ENCODE measurements around the gene ADAMTS17. TPM values are rescaled to one million over a fixed set of nuclear protein-coding genes. Genes with fewer than 3 reads are reported as not detected.

Gene ADAMTS17
- total RNA-seq, 1 experiment from 2014 or later = 1.8 TPM

DNA sequence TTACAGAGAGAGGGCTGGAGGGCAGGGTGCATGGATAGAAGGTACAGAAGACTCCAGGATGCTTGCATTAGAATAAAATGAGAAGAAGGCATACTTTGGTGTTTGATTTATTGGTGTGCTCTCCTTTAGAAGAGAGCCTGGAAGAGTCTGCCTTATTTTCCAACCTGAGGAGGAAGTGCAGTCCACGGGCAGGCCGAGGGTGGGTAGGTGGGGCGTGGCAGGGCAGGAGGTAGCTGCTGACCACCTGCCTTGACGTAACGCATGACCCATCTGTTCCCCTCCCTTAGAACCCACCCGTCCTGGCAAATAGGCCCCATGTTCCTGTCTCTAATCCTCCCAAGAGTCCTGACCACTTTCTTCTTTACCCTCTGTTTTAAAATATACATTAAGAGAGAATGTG is 386.2 kb downstream of the ADAMTS17 start:
- Mint-ChIP-seq H3K4me1 (peaks cover 5% of the 10 kb centered on the region; the same call in 1 of the 2 replicates), H3K36me3 (no peaks in the 10 kb centered on the region), H3K27me3 (ENCODE audit: low read depth) (peaks cover 7% of the 10 kb centered on the region), H3K27ac (no peak overlapping the region), H3K4me3 (no peak overlapping the region), H3K9me3 (no peaks in the 10 kb centered on the region)
- ChIA-PET CTCF (no interaction called here), POLR2A (no interaction called here)
- DNase-seq (ENCODE audit: low spot score) (no peak), ATAC-seq (no peak)
- TF ChIP-seq, protein P1, sequence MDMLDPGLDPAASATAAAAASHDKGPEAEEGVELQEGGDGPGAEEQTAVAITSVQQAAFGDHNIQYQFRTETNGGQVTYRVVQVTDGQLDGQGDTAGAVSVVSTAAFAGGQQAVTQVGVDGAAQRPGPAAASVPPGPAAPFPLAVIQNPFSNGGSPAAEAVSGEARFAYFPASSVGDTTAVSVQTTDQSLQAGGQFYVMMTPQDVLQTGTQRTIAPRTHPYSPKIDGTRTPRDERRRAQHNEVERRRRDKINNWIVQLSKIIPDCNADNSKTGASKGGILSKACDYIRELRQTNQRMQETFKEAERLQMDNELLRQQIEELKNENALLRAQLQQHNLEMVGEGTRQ (CRISPR knock-in tag; IDR thresholded peaks at IDR 0.05) = no peak
- TF ChIP-seq GABPB1 (CRISPR knock-in tag; IDR thresholded peaks at IDR 0.05) (no peak), OVOL2 (CRISPR knock-in tag; IDR thresholded peaks at IDR 0.05; ENCODE audit: borderline replicate concordance) (no peak), KAT7 (CRISPR knock-in tag; IDR thresholded peaks at IDR 0.05; ENCODE audit: borderline replicate concordance) (no peak), ZBTB21 (CRISPR knock-in tag; IDR thresholded peaks at IDR 0.05; ENCODE audit: borderline replicate concordance) (no peak), FOXP1 (CRISPR knock-in tag; IDR thresholded peaks at IDR 0.05; ENCODE audit: borderline replicate concordance) (no peak), CREM (CRISPR knock-in tag; IDR thresholded peaks at IDR 0.05) (no peak), EMX1 (CRISPR knock-in tag; IDR thresholded peaks at IDR 0.05) (no peak)
- TF ChIP-seq, protein P2, sequence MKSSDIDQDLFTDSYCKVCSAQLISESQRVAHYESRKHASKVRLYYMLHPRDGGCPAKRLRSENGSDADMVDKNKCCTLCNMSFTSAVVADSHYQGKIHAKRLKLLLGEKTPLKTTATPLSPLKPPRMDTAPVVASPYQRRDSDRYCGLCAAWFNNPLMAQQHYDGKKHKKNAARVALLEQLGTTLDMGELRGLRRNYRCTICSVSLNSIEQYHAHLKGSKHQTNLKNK (CRISPR knock-in tag; IDR thresholded peaks at IDR 0.05) = no peak
- TF ChIP-seq, protein P3, sequence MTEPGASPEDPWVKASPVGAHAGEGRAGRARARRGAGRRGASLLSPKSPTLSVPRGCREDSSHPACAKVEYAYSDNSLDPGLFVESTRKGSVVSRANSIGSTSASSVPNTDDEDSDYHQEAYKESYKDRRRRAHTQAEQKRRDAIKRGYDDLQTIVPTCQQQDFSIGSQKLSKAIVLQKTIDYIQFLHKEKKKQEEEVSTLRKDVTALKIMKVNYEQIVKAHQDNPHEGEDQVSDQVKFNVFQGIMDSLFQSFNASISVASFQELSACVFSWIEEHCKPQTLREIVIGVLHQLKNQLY (CRISPR knock-in tag; IDR thresholded peaks at IDR 0.05) = no peak
- TF ChIP-seq, protein P4, sequence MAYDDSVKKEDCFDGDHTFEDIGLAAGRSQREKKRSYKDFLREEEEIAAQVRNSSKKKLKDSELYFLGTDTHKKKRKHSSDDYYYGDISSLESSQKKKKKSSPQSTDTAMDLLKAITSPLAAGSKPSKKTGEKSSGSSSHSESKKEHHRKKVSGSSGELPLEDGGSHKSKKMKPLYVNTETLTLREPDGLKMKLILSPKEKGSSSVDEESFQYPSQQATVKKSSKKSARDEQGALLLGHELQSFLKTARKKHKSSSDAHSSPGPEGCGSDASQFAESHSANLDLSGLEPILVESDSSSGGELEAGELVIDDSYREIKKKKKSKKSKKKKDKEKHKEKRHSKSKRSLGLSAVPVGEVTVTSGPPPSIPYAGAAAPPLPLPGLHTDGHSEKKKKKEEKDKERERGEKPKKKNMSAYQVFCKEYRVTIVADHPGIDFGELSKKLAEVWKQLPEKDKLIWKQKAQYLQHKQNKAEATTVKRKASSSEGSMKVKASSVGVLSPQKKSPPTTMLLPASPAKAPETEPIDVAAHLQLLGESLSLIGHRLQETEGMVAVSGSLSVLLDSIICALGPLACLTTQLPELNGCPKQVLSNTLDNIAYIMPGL (CRISPR knock-in tag; IDR thresholded peaks at IDR 0.05) = no peak
- TF ChIP-seq, protein P5, sequence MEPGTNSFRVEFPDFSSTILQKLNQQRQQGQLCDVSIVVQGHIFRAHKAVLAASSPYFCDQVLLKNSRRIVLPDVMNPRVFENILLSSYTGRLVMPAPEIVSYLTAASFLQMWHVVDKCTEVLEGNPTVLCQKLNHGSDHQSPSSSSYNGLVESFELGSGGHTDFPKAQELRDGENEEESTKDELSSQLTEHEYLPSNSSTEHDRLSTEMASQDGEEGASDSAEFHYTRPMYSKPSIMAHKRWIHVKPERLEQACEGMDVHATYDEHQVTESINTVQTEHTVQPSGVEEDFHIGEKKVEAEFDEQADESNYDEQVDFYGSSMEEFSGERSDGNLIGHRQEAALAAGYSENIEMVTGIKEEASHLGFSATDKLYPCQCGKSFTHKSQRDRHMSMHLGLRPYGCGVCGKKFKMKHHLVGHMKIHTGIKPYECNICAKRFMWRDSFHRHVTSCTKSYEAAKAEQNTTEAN (CRISPR knock-in tag; IDR thresholded peaks at IDR 0.05) = no peak

DNA sequence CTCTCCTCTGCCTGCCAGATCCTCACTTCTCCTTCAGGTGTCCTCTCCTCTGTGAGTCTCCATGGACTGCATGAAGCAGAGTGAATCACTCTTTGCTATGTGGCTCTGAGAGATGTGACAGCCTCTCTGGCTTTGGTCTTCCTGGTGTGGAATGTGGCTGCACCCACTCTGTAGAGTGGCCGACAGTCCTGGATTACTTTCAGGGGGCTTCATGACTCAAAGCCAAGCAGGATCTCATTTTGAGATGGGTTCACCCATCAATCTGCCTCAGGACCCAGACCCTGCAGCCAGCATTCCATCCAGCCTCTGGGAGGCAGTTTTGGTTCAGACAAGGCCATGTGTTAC is 386.6 kb downstream of the ADAMTS17 start:
- ATAC-seq (no peak), DNase-seq (ENCODE audit: low spot score) (no peak)
- POLR2A ChIA-PET = no interaction called here
- Mint-ChIP-seq H3K36me3 (no peaks in the 10 kb centered on the region), H3K27me3 (ENCODE audit: low read depth) (0 out of 2 replicates have a peak, but pooled peaks cover 4% of the 10 kb centered on the region), H3K4me3 (no peak overlapping the region), H3K9me3 (peaks cover 2% of the 10 kb centered on the region), H3K27ac (no peak overlapping the region), H3K4me1 (peaks cover 5% of the 10 kb centered on the region; the same call in 1 of the 2 replicates)
- CTCF ChIA-PET = no interaction called here
- TF ChIP-seq HMGA2 (CRISPR knock-in tag; IDR thresholded peaks at IDR 0.05) (no peak), GRHL2 (CRISPR knock-in tag; IDR thresholded peaks at IDR 0.05; ENCODE audit: insufficient replicate concordance, severe bottlenecking) (no peak), ZBTB21 (CRISPR knock-in tag; IDR thresholded peaks at IDR 0.05; ENCODE audit: borderline replicate concordance) (no peak), SOX15 (CRISPR knock-in tag; IDR thresholded peaks at IDR 0.05) (no peak), KAT7 (CRISPR knock-in tag; IDR thresholded peaks at IDR 0.05; ENCODE audit: borderline replicate concordance) (no peak), SMAD4 (CRISPR knock-in tag; IDR thresholded peaks at IDR 0.05) (no peak), ZNF416 (CRISPR knock-in tag; IDR thresholded peaks at IDR 0.05) (no peak), JUN (CRISPR knock-in tag; IDR thresholded peaks at IDR 0.05) (no peak), CREM (CRISPR knock-in tag; IDR thresholded peaks at IDR 0.05) (no peak), ZNF396 (CRISPR knock-in tag; IDR thresholded peaks at IDR 0.05; ENCODE audit: borderline replicate concordance) (no peak), SMAD3 (CRISPR knock-in tag; IDR thresholded peaks at IDR 0.05; ENCODE audit: borderline replicate concordance) (no peak)
- TF ChIP-seq, protein P6, sequence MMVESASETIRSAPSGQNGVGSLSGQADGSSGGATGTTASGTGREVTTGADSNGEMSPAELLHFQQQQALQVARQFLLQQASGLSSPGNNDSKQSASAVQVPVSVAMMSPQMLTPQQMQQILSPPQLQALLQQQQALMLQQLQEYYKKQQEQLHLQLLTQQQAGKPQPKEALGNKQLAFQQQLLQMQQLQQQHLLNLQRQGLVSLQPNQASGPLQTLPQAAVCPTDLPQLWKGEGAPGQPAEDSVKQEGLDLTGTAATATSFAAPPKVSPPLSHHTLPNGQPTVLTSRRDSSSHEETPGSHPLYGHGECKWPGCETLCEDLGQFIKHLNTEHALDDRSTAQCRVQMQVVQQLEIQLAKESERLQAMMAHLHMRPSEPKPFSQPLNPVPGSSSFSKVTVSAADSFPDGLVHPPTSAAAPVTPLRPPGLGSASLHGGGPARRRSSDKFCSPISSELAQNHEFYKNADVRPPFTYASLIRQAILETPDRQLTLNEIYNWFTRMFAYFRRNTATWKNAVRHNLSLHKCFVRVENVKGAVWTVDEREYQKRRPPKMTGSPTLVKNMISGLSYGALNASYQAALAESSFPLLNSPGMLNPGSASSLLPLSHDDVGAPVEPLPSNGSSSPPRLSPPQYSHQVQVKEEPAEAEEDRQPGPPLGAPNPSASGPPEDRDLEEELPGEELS (CRISPR knock-in tag; IDR thresholded peaks at IDR 0.05) = no peak
- TF ChIP-seq, protein P2 (CRISPR knock-in tag; IDR thresholded peaks at IDR 0.05) = no peak
- TF ChIP-seq, protein P7, sequence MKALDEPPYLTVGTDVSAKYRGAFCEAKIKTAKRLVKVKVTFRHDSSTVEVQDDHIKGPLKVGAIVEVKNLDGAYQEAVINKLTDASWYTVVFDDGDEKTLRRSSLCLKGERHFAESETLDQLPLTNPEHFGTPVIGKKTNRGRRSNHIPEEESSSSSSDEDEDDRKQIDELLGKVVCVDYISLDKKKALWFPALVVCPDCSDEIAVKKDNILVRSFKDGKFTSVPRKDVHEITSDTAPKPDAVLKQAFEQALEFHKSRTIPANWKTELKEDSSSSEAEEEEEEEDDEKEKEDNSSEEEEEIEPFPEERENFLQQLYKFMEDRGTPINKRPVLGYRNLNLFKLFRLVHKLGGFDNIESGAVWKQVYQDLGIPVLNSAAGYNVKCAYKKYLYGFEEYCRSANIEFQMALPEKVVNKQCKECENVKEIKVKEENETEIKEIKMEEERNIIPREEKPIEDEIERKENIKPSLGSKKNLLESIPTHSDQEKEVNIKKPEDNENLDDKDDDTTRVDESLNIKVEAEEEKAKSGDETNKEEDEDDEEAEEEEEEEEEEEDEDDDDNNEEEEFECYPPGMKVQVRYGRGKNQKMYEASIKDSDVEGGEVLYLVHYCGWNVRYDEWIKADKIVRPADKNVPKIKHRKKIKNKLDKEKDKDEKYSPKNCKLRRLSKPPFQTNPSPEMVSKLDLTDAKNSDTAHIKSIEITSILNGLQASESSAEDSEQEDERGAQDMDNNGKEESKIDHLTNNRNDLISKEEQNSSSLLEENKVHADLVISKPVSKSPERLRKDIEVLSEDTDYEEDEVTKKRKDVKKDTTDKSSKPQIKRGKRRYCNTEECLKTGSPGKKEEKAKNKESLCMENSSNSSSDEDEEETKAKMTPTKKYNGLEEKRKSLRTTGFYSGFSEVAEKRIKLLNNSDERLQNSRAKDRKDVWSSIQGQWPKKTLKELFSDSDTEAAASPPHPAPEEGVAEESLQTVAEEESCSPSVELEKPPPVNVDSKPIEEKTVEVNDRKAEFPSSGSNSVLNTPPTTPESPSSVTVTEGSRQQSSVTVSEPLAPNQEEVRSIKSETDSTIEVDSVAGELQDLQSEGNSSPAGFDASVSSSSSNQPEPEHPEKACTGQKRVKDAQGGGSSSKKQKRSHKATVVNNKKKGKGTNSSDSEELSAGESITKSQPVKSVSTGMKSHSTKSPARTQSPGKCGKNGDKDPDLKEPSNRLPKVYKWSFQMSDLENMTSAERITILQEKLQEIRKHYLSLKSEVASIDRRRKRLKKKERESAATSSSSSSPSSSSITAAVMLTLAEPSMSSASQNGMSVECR (CRISPR knock-in tag; IDR thresholded peaks at IDR 0.05; ENCODE audit: borderline replicate concordance) = no peak
- TF ChIP-seq, protein P8, sequence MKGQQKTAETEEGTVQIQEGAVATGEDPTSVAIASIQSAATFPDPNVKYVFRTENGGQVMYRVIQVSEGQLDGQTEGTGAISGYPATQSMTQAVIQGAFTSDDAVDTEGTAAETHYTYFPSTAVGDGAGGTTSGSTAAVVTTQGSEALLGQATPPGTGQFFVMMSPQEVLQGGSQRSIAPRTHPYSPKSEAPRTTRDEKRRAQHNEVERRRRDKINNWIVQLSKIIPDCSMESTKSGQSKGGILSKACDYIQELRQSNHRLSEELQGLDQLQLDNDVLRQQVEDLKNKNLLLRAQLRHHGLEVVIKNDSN (CRISPR knock-in tag; IDR thresholded peaks at IDR 0.05) = no peak
